Loucy (cell line): ENCODE results near the gene CENPU.

Experiments
- EZH2phosphoT487 ChIP-seq: fragments of 200-600 bp; IDR thresholded peaks from 2 replicates; pipeline ENCODE4 v1.6.1; 2018; ENCODE audit warnings: antibody characterized with exemption, mild to moderate bottlenecking, moderate library complexity, borderline replicate concordance
- TF ChIP-seq, protein P1 (sequence below): fragments of 200-600 bp; sonication (generic); conservative IDR thresholded peaks from 2 replicates; pipeline ENCODE4 v1.5.1; 2014; ENCODE audit warnings: mild to moderate bottlenecking, antibody characterized with exemption, low read length

DNA sequence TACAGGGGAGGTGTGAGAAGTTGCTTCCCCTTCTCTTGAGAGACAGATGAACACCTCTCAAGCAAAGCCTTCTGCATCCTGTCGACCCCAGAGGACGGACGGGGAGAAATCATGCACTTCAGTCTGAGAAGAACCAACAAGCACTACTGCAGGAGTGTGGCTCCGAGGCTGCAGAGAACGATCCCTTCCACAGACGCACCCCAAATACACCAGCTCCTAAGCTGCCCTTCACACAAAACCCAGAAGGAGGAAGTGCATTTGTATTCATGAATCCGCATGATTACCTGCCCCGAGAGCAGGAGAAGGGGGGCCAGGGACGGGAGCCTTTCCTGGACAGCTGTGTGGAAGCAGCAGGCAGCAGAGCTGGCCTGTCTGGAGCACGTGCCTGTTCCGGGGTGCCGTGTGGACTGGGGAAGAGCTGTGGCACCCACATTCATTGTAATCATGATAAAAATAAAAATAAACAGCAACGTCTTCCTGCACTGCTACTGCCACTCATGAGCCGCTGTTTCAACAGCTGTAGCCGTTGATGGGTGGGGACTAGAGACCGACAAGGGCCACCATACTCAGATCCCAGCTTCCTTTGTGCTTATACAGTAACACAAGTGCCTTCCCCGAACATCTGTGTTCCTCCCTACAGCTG, 49.0 kb upstream of the CENPU start:
- TF ChIP-seq, protein P1, sequence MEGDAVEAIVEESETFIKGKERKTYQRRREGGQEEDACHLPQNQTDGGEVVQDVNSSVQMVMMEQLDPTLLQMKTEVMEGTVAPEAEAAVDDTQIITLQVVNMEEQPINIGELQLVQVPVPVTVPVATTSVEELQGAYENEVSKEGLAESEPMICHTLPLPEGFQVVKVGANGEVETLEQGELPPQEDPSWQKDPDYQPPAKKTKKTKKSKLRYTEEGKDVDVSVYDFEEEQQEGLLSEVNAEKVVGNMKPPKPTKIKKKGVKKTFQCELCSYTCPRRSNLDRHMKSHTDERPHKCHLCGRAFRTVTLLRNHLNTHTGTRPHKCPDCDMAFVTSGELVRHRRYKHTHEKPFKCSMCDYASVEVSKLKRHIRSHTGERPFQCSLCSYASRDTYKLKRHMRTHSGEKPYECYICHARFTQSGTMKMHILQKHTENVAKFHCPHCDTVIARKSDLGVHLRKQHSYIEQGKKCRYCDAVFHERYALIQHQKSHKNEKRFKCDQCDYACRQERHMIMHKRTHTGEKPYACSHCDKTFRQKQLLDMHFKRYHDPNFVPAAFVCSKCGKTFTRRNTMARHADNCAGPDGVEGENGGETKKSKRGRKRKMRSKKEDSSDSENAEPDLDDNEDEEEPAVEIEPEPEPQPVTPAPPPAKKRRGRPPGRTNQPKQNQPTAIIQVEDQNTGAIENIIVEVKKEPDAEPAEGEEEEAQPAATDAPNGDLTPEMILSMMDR = no peak
- TF ChIP-seq EZH2phosphoT487 = no peak
